GM19463 (cell line): ENCODE measurements around the gene TNFRSF1A.

Experiments used
- ATAC-seq: cut with Tn5 transposase; IDR thresholded peaks from one replicate; pipeline ENCODE4 v1.9.1; 2021; ENCODE audit warnings: mild to moderate bottlenecking, moderate library complexity; ENCODE audit not compliant: unreplicated experiment

TNFRSF1A gene

GRCh38 chr12:6341417-6342139 is at the start of gene TNFRSF1A:
Gene TNFRSF1A, minus strand, starts transcription at chr12:6342076. Its CDS starts 262 bp downstream, at chr12:6341814.
- no peak for ATAC-seq

- no peak for ATAC-seq
Observed at GRCh38 chr12:6391013-6391412, 49.1 kb upstream of the TNFRSF1A start.

- ATAC-seq: no peak
Observed at GRCh38 chr12:6390084-6390799, 48.4 kb upstream of the TNFRSF1A start.

- ATAC-seq: no peak
Observed at GRCh38 chr12:6387541-6387940, 45.7 kb upstream of the TNFRSF1A start.

- ATAC-seq: no peak
Observed at GRCh38 chr12:6386491-6386890, 44.6 kb upstream of the TNFRSF1A start.

GRCh38 chr12:6386038-6386437 is 44.2 kb upstream of the TNFRSF1A start:
- no peak for ATAC-seq

GRCh38 chr12:6384499-6385436 is 42.9 kb upstream of the TNFRSF1A start:
- no peak for ATAC-seq

GRCh38 chr12:6383572-6384498 is 42.0 kb upstream of the TNFRSF1A start, which contains the start of gene LTBR:
Gene LTBR, plus strand, starts transcription at chr12:6384162. Its CDS starts 197 bp downstream, at chr12:6384359.
- ATAC-seq: no peak

GRCh38 chr12:6382982-6383381 is 41.1 kb upstream of the TNFRSF1A start:
- ATAC-seq: no peak

GRCh38 chr12:6382371-6382770 is 40.5 kb upstream of the TNFRSF1A start:
- no peak for ATAC-seq

- ATAC-seq: no peak
Observed at GRCh38 chr12:6380141-6381121, 38.6 kb upstream of the TNFRSF1A start.

GRCh38 chr12:6378709-6379472 is 37.0 kb upstream of the TNFRSF1A start:
- no peak for ATAC-seq

GRCh38 chr12:6377667-6377994 is 35.8 kb upstream of the TNFRSF1A start:
- ATAC-seq: no peak

GRCh38 chr12:6376870-6377666 is 35.2 kb upstream of the TNFRSF1A start:
- ATAC-seq: no peak

- no peak for ATAC-seq
Observed at GRCh38 chr12:6376079-6376869, 34.4 kb upstream of the TNFRSF1A start.

- no peak for ATAC-seq
Observed at GRCh38 chr12:6375269-6376078, 33.6 kb upstream of the TNFRSF1A start, which contains the start of gene SCNN1A. Gene SCNN1A, minus strand, starts transcription at chr12:6375563. Its CDS starts 780 bp downstream, at chr12:6374783.
